Upper lobe of right lung (tissue), 1 donor: ENCODE results near the gene DOC2A. TPM values are rescaled to one million over a fixed set of nuclear protein-coding genes. Genes with fewer than 3 reads are reported as not detected.
A peak's percentile ranks its signal among the peaks of the same experiment; 100 is the strongest.

ENCODE experiments used
- ATAC-seq: fragments of 200-7000 bp; cut with Tn5 transposase; one replicate; pipeline ENCODE4 v1.9.1; 2020; ENCODE audit warnings: mild to moderate bottlenecking, moderate library complexity
- DNase-seq: peaks from one replicate; pipeline ENCODE4 v3.0.0-alpha.2; 2020
- H3K27ac ChIP-seq: fragments of 200-600 bp; one replicate; pipeline ENCODE4 v1.8.0; 2022
- H3K27me3 ChIP-seq: fragments of 200-600 bp; one replicate; pipeline ENCODE4 v1.8.0; 2022; ENCODE audit warnings: mild to moderate bottlenecking
- H3K36me3 ChIP-seq: fragments of 200-600 bp; one replicate; pipeline ENCODE4 v1.8.0; 2022
- H3K4me1 ChIP-seq: fragments of 200-600 bp; one replicate; pipeline ENCODE4 v1.8.0; 2022
- H3K4me3 ChIP-seq: fragments of 200-600 bp; one replicate; pipeline ENCODE4 v1.8.0; 2022; ENCODE audit warnings: mild to moderate bottlenecking
- H3K9me3 ChIP-seq: fragments of 200-600 bp; one replicate; pipeline ENCODE4 v1.8.0; 2022
- intact Hi-C: fragments of 100-400 bp; cut with DNase I; formaldehyde crosslinking; loops from one replicate; pipeline ENCODE4 v1.11.0; 2022
- total RNA-seq: library from RNA; stranded (reverse); fragmentation: NEBNext Ultra II Directional; extraction: Animal tissue kit (Norgen Biotek cat#: 25700); gene quantifications from one replicate; pipeline ENCODE4 v1.2.1, GENCODE V29; 2021
- TF ChIP-seq, protein P1 (sequence below): fragments of 200-600 bp; IDR thresholded peaks from one replicate; pipeline ENCODE4 v1.8.0; 2022; ENCODE audit warnings: antibody characterized with exemption
- donor health status: DM: no; HTN: yes; CAD: no; lungs with severe emphysema.

The DOC2A gene
- total RNA-seq, 1 donor from 2014 or later, result 2.6 TPM

DNA sequence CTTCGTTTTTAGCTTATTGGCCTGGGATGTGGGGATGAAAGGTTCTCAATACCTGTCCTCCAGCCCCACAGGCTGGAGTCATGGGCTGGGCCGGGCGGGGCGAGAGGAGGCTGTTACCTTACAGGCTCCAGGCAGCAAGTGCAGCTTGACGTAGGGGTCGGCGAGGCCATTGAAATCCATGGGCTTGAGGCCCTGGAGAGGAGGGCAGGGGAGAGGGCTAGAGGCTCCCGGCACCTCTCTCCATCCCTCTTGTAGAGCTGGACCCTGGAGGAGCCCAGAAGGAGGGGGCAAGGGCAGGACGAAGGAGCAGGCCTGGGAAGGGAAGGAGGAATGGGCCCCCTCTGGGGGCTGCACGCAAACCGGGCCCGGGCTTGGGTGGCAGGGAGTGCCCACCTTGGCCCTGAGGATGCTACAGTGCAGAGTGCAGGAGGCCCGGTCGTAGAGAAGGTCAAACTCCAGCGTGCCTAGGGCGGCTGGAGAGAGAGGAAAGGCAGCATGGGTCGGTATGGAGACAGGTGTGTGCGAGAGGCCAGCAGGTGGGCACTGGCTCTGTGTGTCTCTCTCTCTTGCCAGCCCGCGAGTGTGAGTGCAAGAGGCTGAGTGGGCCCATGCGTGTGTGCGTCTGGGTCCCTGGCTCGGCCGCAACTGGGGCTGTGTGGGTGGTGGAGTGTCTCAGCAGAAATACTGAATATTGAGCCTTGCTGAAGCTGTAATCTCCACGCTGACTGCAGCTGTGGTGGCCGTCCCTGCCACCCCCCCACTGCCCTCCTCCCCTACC, 1.6 kb downstream of the DOC2A start:
- Histone ChIP-seq H3K36me3 (no peaks in the 10 kb centered on the region), H3K4me3 (no peak overlapping the region), H3K4me1 (peaks cover 5% of the 10 kb centered on the region), H3K27ac (no peak overlapping the region), H3K9me3 (no peaks in the 10 kb centered on the region), H3K27me3 (peaks cover 42% of the 10 kb centered on the region)
- no peak for ATAC-seq
- TF ChIP-seq, protein P1, sequence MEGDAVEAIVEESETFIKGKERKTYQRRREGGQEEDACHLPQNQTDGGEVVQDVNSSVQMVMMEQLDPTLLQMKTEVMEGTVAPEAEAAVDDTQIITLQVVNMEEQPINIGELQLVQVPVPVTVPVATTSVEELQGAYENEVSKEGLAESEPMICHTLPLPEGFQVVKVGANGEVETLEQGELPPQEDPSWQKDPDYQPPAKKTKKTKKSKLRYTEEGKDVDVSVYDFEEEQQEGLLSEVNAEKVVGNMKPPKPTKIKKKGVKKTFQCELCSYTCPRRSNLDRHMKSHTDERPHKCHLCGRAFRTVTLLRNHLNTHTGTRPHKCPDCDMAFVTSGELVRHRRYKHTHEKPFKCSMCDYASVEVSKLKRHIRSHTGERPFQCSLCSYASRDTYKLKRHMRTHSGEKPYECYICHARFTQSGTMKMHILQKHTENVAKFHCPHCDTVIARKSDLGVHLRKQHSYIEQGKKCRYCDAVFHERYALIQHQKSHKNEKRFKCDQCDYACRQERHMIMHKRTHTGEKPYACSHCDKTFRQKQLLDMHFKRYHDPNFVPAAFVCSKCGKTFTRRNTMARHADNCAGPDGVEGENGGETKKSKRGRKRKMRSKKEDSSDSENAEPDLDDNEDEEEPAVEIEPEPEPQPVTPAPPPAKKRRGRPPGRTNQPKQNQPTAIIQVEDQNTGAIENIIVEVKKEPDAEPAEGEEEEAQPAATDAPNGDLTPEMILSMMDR, result no peak
- DNase-seq, result no peak
- intact Hi-C loops, result loop anchor here (10.0 kb wide), 1 partner anchor 154 kb away; no protein-coding TSS in a partner anchor

DNA sequence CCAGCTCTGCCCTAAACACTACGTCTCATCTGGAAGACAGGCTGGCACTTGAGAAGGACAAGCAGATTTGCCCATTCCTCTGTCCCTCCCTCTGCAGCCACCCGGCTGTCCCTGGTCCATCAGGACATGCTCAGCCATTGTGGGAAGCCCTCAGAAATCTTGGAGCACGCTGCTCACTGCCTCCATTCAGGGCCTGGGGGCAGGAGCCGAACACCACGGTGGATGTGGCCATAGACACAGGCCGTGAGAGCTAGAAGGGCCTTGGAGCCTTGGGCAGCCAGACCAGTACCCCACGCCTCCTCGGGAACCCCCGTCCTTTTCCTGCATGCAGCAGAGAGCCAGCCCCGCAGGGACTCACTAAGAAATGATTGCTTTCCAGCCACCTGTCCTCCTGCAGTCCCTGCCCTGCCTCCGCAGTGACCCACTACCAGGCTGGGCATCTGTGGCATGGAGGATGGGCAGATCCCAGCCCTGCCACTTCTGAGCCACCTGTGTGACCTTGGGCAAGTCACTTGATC, 3.4 kb downstream of the DOC2A start:
- peaks cover 5% of the 10 kb centered on the region for H3K4me1 ChIP-seq
- no peaks in the 10 kb centered on the region for H3K36me3 ChIP-seq
- H3K4me3 ChIP-seq, result no peak overlapping the region
- no peak overlapping the region for H3K27ac ChIP-seq
- no peak for DNase-seq
- H3K27me3 ChIP-seq, result peaks cover 41% of the 10 kb centered on the region
- no peaks in the 10 kb centered on the region for H3K9me3 ChIP-seq
- TF ChIP-seq, protein P1, result no peak
- intact Hi-C loops, result loop anchor here (10.0 kb wide), 1 partner anchor 153 kb away; no protein-coding TSS in a partner anchor
- no peak for ATAC-seq

DNA sequence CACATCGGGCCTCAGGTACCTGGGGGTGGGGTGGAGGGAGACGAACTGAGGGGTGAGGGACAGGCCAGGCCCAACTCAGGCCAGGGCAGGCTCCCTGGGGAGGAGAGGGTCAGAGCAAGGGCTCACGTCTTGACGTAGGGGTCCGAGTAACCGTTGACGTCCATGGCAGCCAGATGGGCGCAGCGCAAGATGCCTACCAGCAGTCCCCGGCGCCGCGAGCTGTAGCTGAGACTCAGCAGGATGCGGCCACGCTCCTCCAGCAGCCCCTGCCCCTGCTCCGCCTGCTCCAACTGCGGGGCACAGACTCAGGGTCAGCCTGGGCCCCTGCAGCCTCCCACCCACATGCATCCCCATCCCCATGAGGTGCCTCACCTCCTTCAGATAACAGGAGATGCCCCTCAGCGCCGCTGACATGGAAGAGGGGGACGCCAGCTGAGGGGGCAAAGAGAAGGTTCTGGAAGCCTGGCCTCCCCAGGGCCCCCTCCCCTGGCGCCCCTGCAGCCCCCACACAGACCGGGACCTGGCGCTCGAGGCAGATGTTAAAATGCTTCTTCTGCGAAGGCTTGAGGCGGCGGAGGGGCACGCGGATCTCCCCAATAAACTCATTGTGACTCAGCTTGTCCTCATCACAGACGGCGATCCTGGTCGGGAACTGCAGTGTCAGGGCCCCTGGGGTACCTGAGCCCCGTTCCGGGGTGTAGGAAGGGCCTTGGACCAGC, 4.0 kb downstream of the DOC2A start:
- no peak for ATAC-seq
- Histone ChIP-seq H3K36me3 (no peaks in the 10 kb centered on the region), H3K27ac (no peak overlapping the region), H3K4me3 (no peak overlapping the region), H3K27me3 (peaks cover 35% of the 10 kb centered on the region), H3K9me3 (no peaks in the 10 kb centered on the region), H3K4me1 (peaks cover 5% of the 10 kb centered on the region)
- TF ChIP-seq, protein P1, result no peak
- intact Hi-C loops, result loop anchor here (10.0 kb wide), 1 partner anchor 152 kb away; no protein-coding TSS in a partner anchor
- DNase-seq, result no peak

DNA sequence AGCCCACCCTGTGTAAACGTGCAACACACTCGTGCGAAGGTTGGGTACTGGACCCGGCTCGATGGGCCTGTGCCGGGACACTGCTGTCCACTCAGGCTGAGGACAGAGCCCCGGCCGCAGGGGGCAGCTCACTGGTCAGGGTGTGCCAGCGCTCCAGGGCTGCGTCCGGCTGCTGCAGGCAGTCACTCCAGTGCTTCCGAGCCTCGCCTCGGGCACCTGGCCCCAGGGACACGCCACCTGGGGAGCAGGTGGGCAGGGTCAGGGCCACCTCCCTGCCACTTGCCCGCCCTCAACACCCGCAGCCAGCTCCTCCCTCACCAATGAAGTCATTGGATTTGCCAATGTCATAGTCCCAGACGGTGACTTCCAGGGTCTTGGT, 4.7 kb downstream of the DOC2A start:
- H3K27ac ChIP-seq, result no peak overlapping the region
- DNase-seq (no peak), ATAC-seq (no peak)
- peaks cover 28% of the 10 kb centered on the region for H3K27me3 ChIP-seq
- H3K4me1 ChIP-seq, result peaks cover 5% of the 10 kb centered on the region
- TF ChIP-seq, protein P1, result no peak
- no peaks in the 10 kb centered on the region for H3K9me3 ChIP-seq
- intact Hi-C loops, result loop anchor here (10.0 kb wide), 1 partner anchor 151 kb away; no protein-coding TSS in a partner anchor
- no peak overlapping the region for H3K4me3 ChIP-seq
- peaks cover 3% of the 10 kb centered on the region for H3K36me3 ChIP-seq

DNA sequence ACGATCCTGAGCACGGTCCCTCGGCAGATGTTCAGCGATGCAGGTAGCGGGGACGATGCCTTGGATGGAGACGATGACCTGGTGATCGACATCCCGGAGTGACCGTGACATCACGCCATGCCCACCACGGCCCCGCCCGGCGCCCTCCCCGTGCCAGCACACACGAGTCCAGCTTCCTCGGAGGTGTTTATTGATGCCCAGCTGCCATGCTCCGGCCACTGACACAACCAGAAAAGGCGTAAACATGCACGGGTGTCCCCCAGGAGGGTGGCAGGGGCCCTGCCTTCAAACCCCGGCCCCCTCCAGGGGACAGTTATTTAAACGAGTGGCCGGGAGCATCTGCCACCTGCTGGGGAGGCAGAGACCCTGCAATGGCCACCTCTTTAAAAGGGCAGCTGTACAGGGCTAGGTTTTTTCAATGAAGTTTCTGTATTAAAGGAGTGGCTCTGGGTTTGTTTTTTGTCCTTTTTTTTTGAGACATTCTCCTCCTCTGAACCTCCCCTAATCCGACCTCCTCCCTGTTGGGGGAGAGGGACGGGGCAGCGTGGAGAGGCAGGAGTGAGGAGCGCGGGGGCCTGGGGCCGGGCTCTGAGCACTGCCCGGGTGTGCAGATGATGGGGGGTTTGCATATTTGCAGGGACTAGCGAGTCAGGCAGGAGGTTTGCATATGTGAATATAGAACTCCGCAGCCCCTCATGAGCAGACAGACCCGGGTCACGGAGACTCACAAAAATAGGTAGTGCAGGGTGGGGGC, 5.3 kb downstream of the DOC2A start:
- Histone ChIP-seq H3K4me1 (peaks cover 2% of the 10 kb centered on the region), H3K36me3 (peaks cover 8% of the 10 kb centered on the region), H3K4me3 (no peak overlapping the region), H3K27me3 (peaks cover 22% of the 10 kb centered on the region), H3K27ac (no peak overlapping the region), H3K9me3 (no peaks in the 10 kb centered on the region)
- intact Hi-C loops, result loop anchor here (10.0 kb wide), 1 partner anchor 151 kb away; no protein-coding TSS in a partner anchor
- DNase-seq, result no peak
- peak; percentile 65 for ATAC-seq
- TF ChIP-seq, protein P1, result peak; percentile 85
